ENCODE results near the gene WWC1.
"Not testable (repeated sequence)": the region's sequence is repeated elsewhere in the genome, so short reads cannot be mapped to it uniquely, and the experiment has no call there.

WWC1 gene

DNA sequence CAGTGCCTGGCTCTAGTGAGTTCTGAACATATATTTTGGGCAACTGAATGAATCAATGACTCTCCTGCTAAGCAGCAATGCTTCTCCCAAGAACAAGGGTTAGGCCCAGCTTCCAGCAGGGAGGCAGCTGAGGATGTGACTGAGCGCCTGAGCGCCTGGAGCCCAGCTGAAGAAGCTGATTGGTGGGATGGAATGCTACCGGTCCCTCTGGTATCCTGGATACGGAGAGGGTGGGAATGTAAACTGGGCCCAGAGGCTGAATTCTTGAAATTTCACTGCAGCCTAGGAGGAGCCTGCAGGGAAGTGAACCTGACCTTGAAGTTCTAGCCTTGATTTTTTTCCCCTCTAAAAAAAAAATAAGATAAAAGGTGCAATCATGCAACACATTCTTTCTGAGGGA lies 43.2 kb downstream of the WWC1 start:
- peak; percentile 88 for DNase-seq (ENCODE audit: low spot score)

DNA sequence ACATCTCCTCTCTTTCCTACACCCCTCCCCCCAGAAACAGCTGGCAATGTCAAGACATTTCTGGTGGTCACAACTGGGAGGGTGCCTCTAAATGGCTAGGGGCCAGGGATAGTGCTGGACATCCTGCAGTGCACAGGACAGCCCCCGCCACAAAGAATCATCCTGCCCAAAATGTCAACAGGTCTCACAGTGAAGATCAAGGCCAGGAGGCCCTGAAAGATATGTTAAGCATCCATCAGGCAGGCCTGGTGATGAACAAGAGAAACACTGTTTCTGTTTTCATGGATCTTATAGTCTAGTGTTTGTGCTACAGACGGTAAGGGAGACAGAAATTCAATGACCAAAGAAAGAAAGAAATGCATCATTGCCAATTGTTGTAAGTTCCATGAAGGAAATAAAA lies 45.9 kb downstream of the WWC1 start:
- no peak for DNase-seq (ENCODE audit: low spot score)

GRCh38 chr5:168339109-168339771 lies 47.8 kb downstream of the WWC1 start:
- DNase-seq (ENCODE audit: low spot score): peak; percentile 38

GRCh38 chr5:168339772-168340140 lies 48.3 kb downstream of the WWC1 start:
- not testable (repeated sequence) for DNase-seq (ENCODE audit: low spot score)

DNA sequence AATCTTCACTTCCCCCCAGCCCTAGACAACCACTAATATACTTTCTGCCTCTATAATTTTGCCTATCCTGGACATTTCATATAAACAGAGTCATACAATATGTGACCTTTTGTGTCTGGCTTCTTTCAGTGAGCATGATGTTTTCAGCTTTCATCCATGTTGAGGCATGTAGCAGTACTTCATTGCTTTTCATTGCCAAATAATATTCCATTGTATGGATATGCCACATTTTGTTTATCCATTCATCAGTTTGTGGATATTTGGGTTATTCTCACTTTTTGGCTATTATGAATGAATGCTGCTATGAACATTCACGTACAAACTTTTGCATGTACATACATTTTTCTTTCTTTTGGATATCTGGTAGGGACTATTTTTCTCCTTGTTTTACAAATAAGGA lies 49.0 kb downstream of the WWC1 start:
- no peak for DNase-seq (ENCODE audit: low spot score)

- DNase-seq (ENCODE audit: low spot score): no peak
Measured at GRCh38 chr5:168341178-168341577, 49.7 kb downstream of the WWC1 start.

DNA sequence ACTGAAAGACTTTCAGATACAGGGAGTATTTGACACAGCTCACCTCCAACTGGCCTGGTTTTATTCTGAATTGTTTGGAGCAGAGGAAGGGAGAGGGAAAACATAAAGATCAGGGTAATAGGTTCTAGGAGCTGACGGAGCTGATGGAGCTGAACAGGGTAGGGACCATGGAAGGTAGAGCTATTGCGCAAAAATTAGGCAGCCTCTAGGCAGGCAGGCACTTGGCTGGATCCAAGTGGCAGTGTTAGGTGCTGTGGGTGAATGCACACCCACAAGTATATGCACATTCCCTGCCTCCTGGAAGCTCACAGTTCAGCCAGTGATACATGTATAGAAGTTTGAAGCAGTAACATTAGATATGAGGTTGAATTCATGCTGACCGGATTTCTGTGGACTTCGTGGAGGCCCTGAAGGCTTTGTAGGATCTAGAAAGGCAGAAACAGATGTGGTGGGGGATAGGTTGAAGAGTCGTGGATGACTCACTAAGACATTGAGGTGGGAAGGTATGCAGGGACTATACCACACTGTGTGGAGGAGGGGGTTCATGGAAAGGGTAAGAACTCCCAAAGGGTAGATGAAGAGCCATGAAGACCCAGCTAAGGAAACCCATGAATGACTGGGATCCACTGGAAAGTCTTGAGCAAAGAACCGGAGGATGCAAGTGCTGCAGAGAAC lies 50.8 kb downstream of the WWC1 start:
- DNase-seq (ENCODE audit: low spot score): no peak

- no peak for DNase-seq (ENCODE audit: low spot score)
Measured at GRCh38 chr5:168342985-168343384, 51.5 kb downstream of the WWC1 start.

DNA sequence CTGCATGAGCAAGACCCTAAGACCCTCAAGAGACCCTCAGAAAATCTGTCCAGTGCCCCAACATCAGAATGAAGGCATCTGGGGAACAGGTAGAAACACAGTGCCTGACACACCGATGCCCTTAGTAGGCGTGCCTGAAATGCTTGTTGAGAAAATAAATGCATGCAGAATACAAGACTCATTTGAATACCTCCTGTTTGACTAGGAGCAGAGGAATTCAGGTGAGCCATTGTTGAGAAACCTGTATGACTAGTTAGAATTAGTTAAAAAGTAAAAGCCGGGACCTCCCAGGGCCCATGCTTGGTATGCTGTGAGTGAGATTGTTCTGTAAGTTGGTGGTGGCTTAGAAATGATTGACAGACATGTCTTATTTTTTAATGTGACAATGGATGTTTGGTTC lies 55.0 kb downstream of the WWC1 start:
- peak; percentile 60 for DNase-seq (ENCODE audit: low spot score)

- DNase-seq (ENCODE audit: low spot score): peak; percentile 6
Measured at GRCh38 chr5:168347368-168348083, 56.1 kb downstream of the WWC1 start.

DNA sequence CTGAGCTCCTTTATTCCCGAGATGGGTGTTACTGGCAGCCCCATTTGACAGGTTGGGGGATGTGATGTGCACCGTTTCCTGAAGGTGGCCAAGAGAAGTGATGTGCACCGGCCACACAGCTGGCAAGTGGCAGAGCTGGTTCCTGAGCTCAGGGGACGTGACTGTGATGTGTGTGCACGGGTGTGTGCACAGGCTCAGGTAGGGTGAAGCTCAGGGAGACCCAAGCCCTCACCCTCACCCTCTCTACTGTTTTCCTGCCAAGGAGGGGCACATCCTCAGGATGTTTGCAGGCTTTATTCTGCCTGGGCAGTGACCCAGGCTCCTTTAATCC lies 56.6 kb downstream of the WWC1 start:
- DNase-seq (ENCODE audit: low spot score): no peak

GRCh38 chr5:168350315-168350714 lies 58.9 kb downstream of the WWC1 start:
- peak; percentile 2 for DNase-seq (ENCODE audit: low spot score)

GRCh38 chr5:168353216-168353957 lies 61.9 kb downstream of the WWC1 start:
- DNase-seq (ENCODE audit: low spot score): no peak

DNA sequence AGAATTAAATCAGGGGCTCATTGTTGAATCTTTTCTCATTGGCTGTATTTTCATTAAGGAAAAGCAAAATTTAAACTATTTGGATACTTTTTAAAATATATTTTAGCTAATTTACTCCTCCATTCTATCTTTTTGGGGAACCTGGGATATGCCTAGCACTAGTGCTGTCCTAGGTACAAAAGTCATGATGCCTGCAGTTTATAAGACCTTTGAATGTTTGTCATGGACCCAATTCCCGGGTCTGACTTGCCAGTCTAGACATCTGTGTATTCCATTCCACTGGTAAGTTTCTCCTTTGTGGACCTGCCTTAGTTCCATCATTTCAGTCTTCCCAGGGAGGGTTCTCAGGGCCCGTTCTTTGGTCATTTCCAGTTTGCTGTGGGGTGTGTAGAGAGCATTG lies 63.0 kb downstream of the WWC1 start:
- no peak for DNase-seq (ENCODE audit: low spot score)

GRCh38 chr5:168356171-168356570 lies 64.7 kb downstream of the WWC1 start:
- no peak for DNase-seq (ENCODE audit: low spot score)

GRCh38 chr5:168356592-168356991 lies 65.1 kb downstream of the WWC1 start:
- DNase-seq (ENCODE audit: low spot score): no peak

DNA sequence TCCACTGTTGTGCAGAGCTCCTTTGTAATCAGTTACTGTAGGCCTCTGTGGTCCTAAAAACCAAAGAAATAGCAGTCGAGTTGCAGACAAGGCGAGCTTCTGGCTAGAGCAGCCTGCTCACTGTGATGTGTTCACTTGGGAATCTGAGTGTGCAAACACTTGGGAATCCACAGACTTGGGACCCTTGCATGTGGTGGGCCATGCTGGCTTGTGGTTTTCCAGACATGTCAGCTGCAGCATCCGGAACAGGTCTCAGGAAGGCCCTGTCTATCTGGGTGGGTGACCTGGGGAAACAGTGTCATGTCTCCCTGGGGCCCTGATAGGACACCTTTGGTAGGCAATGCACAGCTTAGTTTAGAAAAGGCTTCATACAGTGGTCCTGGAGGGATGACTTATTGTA lies 66.4 kb downstream of the WWC1 start:
- DNase-seq (ENCODE audit: low spot score): no peak

- DNase-seq (ENCODE audit: low spot score): no peak
Measured at GRCh38 chr5:168359820-168360460, 68.5 kb downstream of the WWC1 start.

GRCh38 chr5:168360521-168361285 lies 69.3 kb downstream of the WWC1 start:
- no peak for DNase-seq (ENCODE audit: low spot score)

DNA sequence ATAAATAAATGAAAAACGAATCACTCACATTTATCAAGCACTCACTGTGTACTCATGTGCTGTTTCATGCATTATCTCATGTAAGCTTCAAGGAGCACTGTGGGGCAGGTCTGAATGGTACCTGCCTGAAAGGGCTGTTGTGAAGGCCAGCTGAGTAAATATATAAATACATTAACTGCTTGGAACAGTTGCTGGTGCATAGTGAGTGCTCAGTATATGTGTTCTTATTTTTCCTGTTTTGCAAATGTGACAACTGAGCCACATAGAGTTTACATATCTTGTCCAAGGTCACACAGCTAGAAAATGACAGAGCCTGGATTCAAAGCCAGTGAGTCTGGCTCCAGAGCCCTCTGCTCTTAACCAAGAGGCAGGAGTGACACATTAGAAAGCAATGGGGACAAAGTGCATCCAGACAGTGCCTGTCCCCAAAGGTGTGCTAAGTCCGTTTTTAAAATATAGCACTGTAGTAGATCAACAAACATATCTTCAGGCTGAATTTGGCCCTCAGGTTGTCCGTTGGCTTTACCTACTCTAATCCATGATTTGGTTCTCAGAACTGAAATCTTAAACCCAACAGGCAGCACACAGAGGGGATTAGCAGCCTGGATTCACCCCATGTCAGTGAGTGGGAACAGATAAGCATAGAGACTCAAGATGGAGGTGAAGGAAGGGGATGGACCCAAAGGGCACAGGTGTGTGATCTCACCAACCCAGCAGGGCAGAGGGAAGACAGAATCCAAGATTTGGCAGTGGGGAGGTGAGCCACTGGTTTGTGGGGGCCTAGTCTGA lies 70.8 kb downstream of the WWC1 start:
- DNase-seq (ENCODE audit: low spot score): no peak
